Memory B cell (primary cell): ENCODE data around the gene PKD2.
"Not testable (repeated sequence)": the region's sequence is repeated elsewhere in the genome, so short reads cannot be mapped to it uniquely, and the experiment has no call there.

ENCODE experiments used
- ATAC-seq: fragments of 150-1000 bp; cut with Tn5 transposase; 2 replicates; pipeline ENCODE4 v1.10.0; 2021; ENCODE audit warnings: low read depth, mild to moderate bottlenecking, moderate library complexity
- DNase-seq, 2 donors: peaks; one replicate each; pipeline ENCODE4 v3.0.0; 2022; ENCODE audit warnings: low spot score in 2 of 2
- H3K27ac Mint-ChIP-seq: one replicate; pipeline ENCODE4 v1.8.0; 2022; ENCODE audit warnings: mild to moderate bottlenecking, moderate library complexity, mixed read lengths
- H3K27me3 Mint-ChIP-seq: one replicate; pipeline ENCODE4 v1.8.0; 2022; ENCODE audit warnings: mixed read lengths
- H3K36me3 Mint-ChIP-seq: one replicate; pipeline ENCODE4 v1.8.0; 2022; ENCODE audit warnings: mild to moderate bottlenecking, mixed read lengths
- H3K4me1 Mint-ChIP-seq: one replicate; pipeline ENCODE4 v1.8.0; 2022; ENCODE audit warnings: mixed read lengths
- H3K4me3 Mint-ChIP-seq: one replicate; pipeline ENCODE4 v1.8.0; 2022; ENCODE audit warnings: mild to moderate bottlenecking, moderate library complexity, mixed read lengths
- H3K9me3 Mint-ChIP-seq: one replicate; pipeline ENCODE4 v1.8.0; 2022; ENCODE audit warnings: mixed read lengths

Gene PKD2

DNA sequence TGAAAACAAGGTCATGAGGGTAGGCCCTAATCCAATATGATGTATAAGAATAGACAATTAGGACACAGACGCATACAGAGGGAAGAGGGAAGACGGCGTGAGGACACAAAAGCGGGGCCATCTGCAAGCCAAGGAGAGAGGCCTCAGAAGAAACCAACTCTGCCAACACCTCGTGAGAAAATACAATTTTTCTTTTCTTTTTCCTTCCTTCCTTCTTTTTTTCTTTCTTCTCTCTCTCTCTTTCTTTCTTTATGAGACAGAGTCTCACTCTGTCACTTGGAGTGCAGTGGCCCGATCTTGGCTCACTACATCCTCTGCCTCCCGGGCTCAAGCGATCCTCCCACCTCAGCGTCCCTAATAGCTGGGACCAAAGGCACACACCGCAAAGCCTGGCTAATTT lies 1.5 kb upstream of the PKD2 start:
- Mint-ChIP-seq H3K4me3 (no peak overlapping the region), H3K27ac (no peak overlapping the region), H3K4me1 (peaks cover 14% of the 10 kb centered on the region), H3K36me3 (no peaks in the 10 kb centered on the region), H3K9me3 (no peaks in the 10 kb centered on the region), H3K27me3 (peaks cover 8% of the 10 kb centered on the region)
- DNase-seq (no peak), ATAC-seq (no peak)

DNA sequence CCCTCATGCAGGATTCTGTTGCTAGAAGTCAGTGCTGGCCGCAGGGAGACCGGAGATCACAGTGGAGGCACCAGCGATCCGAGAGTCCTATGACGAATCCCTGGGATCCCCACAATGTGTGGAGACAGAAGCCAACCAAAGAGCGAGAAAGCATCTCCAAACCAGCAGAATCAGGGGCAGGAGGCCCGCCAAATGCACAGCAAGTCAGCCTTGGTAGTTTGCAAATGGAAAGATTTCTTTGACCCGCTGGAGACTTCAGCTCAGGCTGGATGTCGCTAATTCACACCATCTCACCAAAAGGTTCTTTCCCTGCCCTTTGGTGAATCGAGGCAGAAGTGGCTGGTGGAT lies 505 bp upstream of the PKD2 start:
- H3K4me1 Mint-ChIP-seq, result peaks cover 14% of the 10 kb centered on the region
- H3K4me3 Mint-ChIP-seq, result peak overlapping the region; percentile 80
- no peaks in the 10 kb centered on the region for H3K36me3 Mint-ChIP-seq
- no peaks in the 10 kb centered on the region for H3K9me3 Mint-ChIP-seq
- no peak overlapping the region for H3K27ac Mint-ChIP-seq
- peaks cover 8% of the 10 kb centered on the region for H3K27me3 Mint-ChIP-seq
- ATAC-seq (no peak), DNase-seq (no peak)

DNA sequence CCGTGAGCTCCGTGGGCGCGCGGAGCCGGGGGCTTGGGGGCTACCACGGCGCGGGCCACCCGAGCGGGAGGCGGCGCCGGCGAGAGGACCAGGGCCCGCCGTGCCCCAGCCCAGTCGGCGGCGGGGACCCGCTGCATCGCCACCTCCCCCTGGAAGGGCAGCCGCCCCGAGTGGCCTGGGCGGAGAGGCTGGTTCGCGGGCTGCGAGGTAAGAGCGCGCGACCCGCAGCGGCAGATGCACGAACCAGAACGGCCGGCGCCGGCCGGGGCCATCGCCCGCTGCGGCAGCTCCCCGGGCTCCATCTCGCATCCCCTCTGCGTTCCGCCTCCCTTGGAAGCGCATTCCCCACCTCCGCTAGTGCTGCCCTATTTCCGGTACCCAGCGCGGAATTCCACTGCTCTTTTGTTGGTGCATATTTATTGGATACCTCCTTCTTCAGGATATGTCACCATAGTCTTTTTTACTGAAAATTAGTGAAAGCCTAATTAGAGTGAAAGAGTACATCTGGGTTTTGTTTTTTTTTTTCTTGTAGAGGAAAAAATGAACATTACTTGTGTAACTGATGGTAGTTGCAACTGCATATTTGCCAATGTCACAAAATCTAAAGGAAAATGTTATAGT lies 797 bp downstream of the PKD2 start:
- Mint-ChIP-seq H3K4me1 (peaks cover 19% of the 10 kb centered on the region), H3K27ac (no peak overlapping the region), H3K4me3 (peak overlapping the region; percentile 89), H3K36me3 (no peaks in the 10 kb centered on the region), H3K27me3 (peaks cover 8% of the 10 kb centered on the region), H3K9me3 (no peaks in the 10 kb centered on the region)
- peak; percentile 12 for ATAC-seq
- DNase-seq, result no peak

DNA sequence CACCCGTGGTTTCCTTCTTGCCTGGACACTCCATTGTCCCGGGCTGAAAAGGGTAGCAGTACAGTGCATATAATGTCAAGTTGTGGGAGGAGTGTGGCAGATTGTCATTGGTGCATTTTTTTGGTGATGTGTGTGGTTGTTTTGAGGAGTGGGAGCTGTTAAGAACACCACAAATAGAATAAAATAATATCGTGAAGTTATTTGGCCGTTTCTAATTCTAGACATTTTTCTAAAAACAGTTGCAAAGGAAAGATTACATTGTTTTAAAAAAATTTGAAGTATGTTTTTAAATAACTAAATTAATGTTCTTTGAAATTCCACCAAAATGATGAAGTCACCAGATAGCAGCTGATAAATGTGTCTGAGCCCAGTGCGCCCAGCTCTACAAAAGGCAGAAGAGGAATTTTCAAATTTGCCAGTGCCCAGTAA lies 1.3 kb downstream of the PKD2 start:
- H3K9me3 Mint-ChIP-seq, result no peaks in the 10 kb centered on the region
- no peaks in the 10 kb centered on the region for H3K36me3 Mint-ChIP-seq
- DNase-seq (no peak), ATAC-seq (no peak)
- H3K27me3 Mint-ChIP-seq, result peaks cover 8% of the 10 kb centered on the region
- peaks cover 19% of the 10 kb centered on the region for H3K4me1 Mint-ChIP-seq
- no peak overlapping the region for H3K27ac Mint-ChIP-seq
- H3K4me3 Mint-ChIP-seq, result peak overlapping the region; percentile 89

DNA sequence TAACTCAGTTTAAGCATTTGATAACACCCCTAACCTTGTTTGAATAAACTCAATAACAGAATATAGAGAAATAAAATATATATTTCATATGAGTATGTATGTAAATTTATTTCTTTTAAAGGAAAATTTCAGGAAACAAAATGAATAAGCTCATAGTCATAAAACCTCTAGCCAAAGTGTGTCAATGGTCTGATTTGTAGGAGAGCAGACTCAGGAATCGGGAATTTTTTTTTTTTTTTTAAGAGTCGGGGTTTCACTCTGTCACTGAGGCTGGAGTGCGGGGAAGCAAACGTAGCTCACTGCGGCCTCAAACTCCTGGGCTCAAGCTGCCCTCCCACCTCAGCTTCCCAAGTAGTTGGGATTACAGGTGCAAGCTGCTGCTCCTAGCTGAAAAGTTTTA lies 2.4 kb downstream of the PKD2 start:
- DNase-seq, result no peak
- Mint-ChIP-seq H3K27me3 (peaks cover 8% of the 10 kb centered on the region), H3K4me1 (peaks cover 22% of the 10 kb centered on the region)

DNA sequence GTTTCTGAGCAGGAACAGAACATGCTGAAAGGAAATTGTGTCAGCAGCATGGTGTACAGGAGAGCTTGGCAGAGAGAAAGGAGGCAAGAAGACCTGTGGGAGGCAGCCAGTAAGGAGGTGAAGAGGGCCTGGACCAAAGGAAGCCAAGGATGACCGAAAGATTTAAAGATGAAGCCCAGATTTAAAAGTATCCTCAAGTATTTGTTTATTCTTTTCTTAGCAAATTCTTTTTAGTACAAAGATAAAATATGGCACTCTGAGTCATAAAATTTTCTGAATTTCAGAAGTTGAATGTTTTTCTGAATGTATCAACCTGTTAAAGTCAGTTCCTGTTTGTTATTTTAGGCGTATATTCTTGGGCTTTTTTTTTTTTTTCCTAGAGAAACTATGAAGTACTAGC lies 3.5 kb downstream of the PKD2 start:
- peaks cover 8% of the 10 kb centered on the region for H3K27me3 Mint-ChIP-seq
- H3K27ac Mint-ChIP-seq, result peak overlapping the region; percentile 21
- peaks cover 22% of the 10 kb centered on the region for H3K4me1 Mint-ChIP-seq
- no peaks in the 10 kb centered on the region for H3K9me3 Mint-ChIP-seq
- DNase-seq (no peak), ATAC-seq (no peak)
- no peak overlapping the region for H3K4me3 Mint-ChIP-seq
- peaks cover 3% of the 10 kb centered on the region for H3K36me3 Mint-ChIP-seq

More for the DNA sequence above, 2.4 kb downstream of the PKD2 start:
- H3K9me3 Mint-ChIP-seq, result no peaks in the 10 kb centered on the region
- no peak overlapping the region for H3K27ac Mint-ChIP-seq
- peaks cover 3% of the 10 kb centered on the region for H3K36me3 Mint-ChIP-seq
- H3K4me3 Mint-ChIP-seq, result no peak overlapping the region
- ATAC-seq, result no peak

DNA sequence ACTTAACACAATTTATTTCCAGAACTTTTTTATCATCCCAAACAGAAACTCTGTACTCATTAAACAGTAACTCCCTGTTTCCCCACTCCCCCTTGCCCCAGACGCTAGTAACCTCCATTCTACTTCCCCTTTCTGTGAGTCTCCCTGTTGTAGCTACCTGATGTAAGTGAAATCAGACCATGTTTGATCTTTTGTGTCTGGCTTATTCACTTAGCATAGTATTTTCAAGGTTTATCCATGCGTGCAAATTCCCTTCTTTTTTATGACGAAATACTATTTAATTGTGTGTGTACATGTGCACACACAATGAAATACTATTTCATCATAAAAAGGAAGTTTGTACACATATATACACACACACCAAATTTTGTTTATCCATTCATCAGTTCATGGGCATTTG lies 5.2 kb downstream of the PKD2 start:
- DNase-seq (no peak), ATAC-seq (peak; percentile 77)
- Mint-ChIP-seq H3K4me3 (no peak overlapping the region), H3K27ac (no peak overlapping the region), H3K4me1 (peaks cover 20% of the 10 kb centered on the region), H3K27me3 (peaks cover 4% of the 10 kb centered on the region), H3K9me3 (no peaks in the 10 kb centered on the region), H3K36me3 (peaks cover 3% of the 10 kb centered on the region)

DNA sequence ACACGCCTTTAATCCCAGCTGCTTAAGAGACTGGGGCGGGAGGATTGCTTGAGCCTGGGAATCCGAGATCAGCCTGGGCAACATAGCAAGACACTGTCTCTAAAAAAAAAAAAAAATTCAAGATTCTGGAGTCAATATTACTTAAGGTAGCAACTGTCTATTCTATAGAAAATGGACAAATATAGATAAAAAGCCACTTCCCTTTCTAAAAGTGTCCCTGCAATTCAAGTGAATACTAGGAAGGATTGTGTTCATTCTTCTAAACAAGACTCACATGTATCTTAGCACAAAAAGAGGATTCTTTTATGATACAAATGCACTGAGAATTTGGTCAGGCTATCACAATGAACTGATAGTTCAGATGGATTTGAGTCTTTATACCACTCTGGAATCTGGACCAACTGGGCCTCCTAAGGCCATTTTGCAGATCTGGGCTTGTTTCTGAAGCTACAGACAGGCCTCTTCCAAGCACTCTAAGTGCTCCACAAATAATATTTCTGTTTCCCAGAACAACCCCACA lies 7.0 kb downstream of the PKD2 start:
- Mint-ChIP-seq H3K4me3 (no peak overlapping the region), H3K27me3 (peaks cover 2% of the 10 kb centered on the region), H3K36me3 (peaks cover 3% of the 10 kb centered on the region), H3K27ac (no peak overlapping the region), H3K4me1 (peaks cover 12% of the 10 kb centered on the region), H3K9me3 (no peaks in the 10 kb centered on the region)
- no peak for ATAC-seq
- no peak for DNase-seq

DNA sequence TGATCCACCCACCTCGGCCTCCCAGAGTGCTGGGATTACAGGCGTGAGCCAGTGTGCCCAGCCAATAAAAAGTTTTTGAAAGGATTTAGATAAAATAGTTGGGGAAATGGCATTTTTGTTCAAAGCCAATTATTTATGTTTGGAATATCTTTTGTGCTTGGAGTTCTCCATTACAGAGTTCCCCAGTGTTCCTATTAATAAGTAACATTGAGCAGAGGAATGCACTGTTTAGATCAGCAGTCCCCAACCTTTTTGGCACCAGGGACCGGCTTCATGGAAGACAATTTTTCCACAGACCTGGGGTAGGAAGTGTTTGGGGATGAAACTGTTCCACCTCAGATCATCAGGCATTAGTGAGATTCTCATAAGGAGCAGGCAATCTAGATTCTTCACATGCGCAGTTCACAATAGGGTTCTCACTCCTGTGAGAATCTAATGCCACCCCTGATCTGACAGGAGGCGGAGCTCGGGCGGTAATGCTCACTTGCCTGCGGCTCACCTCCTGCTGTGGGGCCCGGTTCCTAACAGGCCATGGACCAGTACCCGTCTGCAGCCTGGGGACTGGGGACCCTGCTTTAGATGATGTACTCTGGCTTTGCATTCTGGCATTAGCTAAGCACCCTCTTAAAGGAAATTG lies 8.3 kb downstream of the PKD2 start:
- Mint-ChIP-seq H3K4me1 (peaks cover 10% of the 10 kb centered on the region), H3K36me3 (peaks cover 3% of the 10 kb centered on the region), H3K27ac (no peak overlapping the region), H3K4me3 (no peak overlapping the region), H3K27me3 (peaks cover under 1% of the 10 kb centered on the region), H3K9me3 (no peaks in the 10 kb centered on the region)
- no peak for DNase-seq
- ATAC-seq, result no peak

DNA sequence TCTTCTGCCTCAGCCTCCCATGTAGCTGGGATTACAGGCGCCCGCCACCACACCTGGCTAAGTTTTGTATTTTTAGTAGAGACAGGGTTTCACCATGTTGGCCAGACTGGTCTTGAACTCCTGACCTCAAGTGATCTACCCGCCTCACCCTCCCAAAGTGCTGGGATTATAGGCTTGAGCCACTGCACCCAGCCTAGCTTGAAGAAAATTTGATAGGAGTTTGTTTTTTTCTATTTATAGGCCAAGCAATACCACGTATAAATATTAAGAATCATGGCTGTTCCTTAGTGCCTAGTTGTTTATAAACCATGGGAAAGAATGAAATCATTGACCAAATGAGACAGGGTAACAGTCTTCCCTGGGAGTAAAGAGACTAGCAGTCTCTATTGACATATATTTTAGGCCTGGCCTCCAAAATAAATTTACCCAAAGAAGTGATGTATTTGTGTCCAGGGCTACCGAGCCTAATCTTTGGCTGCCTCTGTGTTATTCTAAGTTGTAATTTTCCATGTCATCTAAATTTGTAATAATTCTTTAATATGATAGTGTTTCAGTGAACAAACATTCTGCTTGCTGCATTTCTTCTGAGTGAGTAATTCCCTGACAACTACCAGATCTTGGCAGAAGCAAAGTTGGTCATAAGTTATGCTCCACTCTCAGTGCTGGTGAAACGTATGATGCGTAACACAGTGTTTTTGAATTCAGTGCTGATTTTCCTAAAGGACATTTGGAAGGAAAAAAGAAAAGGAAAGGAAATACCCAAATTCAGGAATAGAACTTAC lies 10.3 kb downstream of the PKD2 start:
- no peaks in the 10 kb centered on the region for H3K27me3 Mint-ChIP-seq
- no peak overlapping the region for H3K27ac Mint-ChIP-seq
- ATAC-seq, result no peak
- H3K4me1 Mint-ChIP-seq, result peaks cover 6% of the 10 kb centered on the region
- no peak for DNase-seq
- H3K4me3 Mint-ChIP-seq, result no peak overlapping the region
- H3K36me3 Mint-ChIP-seq, result peaks cover 3% of the 10 kb centered on the region
- no peaks in the 10 kb centered on the region for H3K9me3 Mint-ChIP-seq

DNA sequence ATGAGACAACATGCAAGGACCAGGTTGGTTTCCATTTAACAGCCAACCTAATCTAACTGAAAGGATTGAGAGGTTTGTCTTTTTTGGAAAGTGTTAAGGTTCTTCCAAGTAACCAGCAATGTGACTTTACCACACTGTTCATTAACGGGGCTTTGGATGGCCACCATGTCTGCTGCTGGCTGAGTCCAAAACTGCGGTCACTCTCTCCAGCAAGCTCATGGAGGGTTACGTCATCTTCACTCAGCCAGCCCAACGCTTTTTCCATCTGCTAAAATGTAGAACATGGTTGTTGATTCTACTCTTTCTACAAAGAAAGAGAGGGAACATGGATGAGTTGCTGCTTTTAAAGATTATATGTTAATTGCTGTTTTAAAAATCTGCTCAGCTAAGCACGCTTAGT lies 11.0 kb downstream of the PKD2 start:
- Mint-ChIP-seq H3K27ac (no peak overlapping the region), H3K4me1 (peaks cover 3% of the 10 kb centered on the region), H3K9me3 (no peaks in the 10 kb centered on the region), H3K36me3 (peaks cover 3% of the 10 kb centered on the region), H3K4me3 (no peak overlapping the region), H3K27me3 (no peaks in the 10 kb centered on the region)
- ATAC-seq (no peak), DNase-seq (no peak)

DNA sequence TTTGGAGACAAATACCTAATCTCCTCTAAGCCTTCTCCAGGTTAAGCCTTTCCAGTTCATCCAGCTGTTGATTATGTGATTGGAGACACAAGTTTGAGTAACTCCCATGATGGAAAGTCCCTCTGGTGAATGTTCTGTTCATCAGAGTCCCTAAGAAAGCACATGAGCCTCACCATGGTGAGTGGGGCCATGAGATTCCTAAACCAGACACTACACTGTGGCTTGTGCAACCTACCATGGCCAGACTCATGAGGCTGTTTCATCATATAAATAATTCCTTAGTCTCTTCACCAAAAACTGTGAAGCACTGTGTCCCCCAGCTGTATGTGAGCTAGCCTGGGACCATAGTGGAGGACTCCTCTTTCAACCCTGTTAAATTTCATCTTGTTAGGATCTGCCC lies 14.4 kb downstream of the PKD2 start:
- H3K27ac Mint-ChIP-seq, result no peak overlapping the region
- H3K27me3 Mint-ChIP-seq, result no peaks in the 10 kb centered on the region
- no peak for DNase-seq
- H3K4me1 Mint-ChIP-seq, result no peaks in the 10 kb centered on the region
- no peak overlapping the region for H3K4me3 Mint-ChIP-seq
- peaks cover 8% of the 10 kb centered on the region for H3K9me3 Mint-ChIP-seq
- H3K36me3 Mint-ChIP-seq, result peaks cover 10% of the 10 kb centered on the region
- no peak for ATAC-seq

DNA sequence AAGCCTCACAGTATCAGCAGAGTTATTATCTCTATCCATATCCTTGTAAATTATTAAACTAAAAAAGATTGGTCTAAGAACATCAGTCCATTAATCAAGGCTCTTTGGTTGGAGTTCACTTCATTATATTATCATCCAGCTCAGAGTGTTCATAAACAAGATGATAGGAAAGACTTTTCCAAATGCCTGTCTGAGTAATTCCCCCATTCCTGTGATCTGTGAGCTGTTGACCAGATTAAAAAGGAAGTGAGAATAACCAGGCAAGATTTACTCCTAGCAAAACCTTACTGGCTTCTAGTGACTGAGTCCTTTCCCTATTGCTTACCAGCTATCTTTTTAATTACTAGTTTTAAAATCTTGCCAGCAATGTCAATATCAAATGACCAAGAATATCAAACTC lies 14.9 kb downstream of the PKD2 start:
- Mint-ChIP-seq H3K27me3 (no peaks in the 10 kb centered on the region), H3K9me3 (peaks cover 8% of the 10 kb centered on the region), H3K4me3 (no peak overlapping the region), H3K36me3 (peaks cover 10% of the 10 kb centered on the region), H3K4me1 (no peaks in the 10 kb centered on the region), H3K27ac (no peak overlapping the region)
- ATAC-seq (no peak), DNase-seq (no peak)

DNA sequence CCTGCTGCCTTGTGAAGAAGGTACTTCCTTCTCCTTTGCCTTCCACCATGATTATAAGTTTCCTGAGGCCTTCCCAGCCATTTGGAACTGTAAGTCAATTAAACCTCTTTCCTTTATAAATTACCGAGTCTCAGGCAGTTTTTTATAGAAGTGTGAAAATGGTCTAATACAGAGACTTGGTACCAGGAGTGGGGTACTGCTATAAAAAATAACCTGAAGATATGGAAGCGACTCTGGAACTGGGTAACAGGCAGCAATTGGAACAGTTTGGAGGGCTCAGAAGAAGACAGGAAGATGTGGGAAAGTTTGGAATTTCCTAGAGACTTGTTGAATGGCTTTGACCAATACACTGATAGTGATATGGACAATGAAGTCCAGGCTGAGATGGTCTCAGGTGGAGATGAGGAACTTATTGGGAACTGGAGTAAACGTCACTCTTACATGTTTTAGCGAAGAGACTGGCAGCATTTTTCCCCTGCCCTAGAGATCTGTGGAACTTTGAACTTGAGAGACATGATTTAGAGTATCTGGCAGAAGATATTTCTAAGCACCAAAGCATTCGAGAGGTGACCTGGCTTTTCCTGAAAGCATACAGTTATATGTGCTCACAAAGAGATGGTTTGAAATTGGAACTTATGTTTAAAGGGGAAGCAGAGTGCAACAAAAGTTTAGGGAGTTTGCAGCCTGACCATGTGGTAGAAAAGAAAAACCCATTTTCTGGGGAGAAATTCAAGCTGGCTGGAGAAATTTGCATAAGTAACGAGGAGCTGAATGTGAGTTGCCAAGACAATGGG lies 18.6 kb downstream of the PKD2 start:
- H3K4me3 Mint-ChIP-seq, H3K9me3 Mint-ChIP-seq, ATAC-seq, H3K4me1 Mint-ChIP-seq, DNase-seq, H3K27ac Mint-ChIP-seq, H3K27me3 Mint-ChIP-seq: not testable (repeated sequence)
- H3K36me3 Mint-ChIP-seq, result peaks cover 12% of the 10 kb centered on the region
